Activated T-helper 1 cell treated with anti-CD3 and anti-CD28 coated beads, Interleukin-12 subunit alpha, Interleukin-12 subunit beta, Interleukin-2, Interleukin-4 antibody, amounts not matched to agents 30 ng/mL and 10 ng/mL and 1 ng/mL, durations not matched to agents 14 hours and 24 hours and 36 hours (primary cell): ENCODE data around the gene TACC3. TPM values are rescaled to one million over a fixed set of nuclear protein-coding genes. Genes with fewer than 3 reads are reported as not detected.

Experiments used
- DNase-seq: peaks from one replicate; pipeline ENCODE4 v3.0.0; 2021; ENCODE audit warnings: low spot score
- H3K27ac Mint-ChIP-seq: one replicate; pipeline ENCODE4 v1.8.0; 2021; ENCODE audit warnings: mild to moderate bottlenecking, mixed read lengths
- H3K27me3 Mint-ChIP-seq: one replicate; pipeline ENCODE4 v1.8.0; 2022; ENCODE audit warnings: mild to moderate bottlenecking, moderate library complexity, mixed read lengths; ENCODE audit not compliant: insufficient read depth
- H3K36me3 Mint-ChIP-seq: one replicate; pipeline ENCODE4 v1.8.0; 2021; ENCODE audit warnings: low read depth, mixed read lengths
- H3K4me1 Mint-ChIP-seq: one replicate; pipeline ENCODE4 v1.8.0; 2021; ENCODE audit warnings: low read depth, mixed read lengths
- H3K4me3 Mint-ChIP-seq: one replicate; pipeline ENCODE4 v1.8.0; 2021; ENCODE audit warnings: mild to moderate bottlenecking, moderate library complexity, mixed read lengths
- H3K9me3 Mint-ChIP-seq: one replicate; pipeline ENCODE4 v1.8.0; 2021; ENCODE audit warnings: mixed read lengths
- intact Hi-C: fragments of 100-400 bp; cut with micrococcal nuclease; formaldehyde crosslinking; loops from one replicate; pipeline ENCODE4 v1.15.1; 2024
- total RNA-seq: library from RNA; stranded (reverse); gene quantifications from 2 replicates; pipeline ENCODE4 v1.2.3, GENCODE V29; 2022

The TACC3 gene
- total RNA-seq, 1 donor from 2014 or later = 134 TPM

- intact Hi-C loops = no loop called here
- H3K9me3 Mint-ChIP-seq = no peaks in the 10 kb centered on the region
- peak overlapping the region; percentile 7 for H3K4me3 Mint-ChIP-seq
- no peak for DNase-seq
- H3K27ac Mint-ChIP-seq = no peak overlapping the region
- peaks cover 21% of the 10 kb centered on the region for H3K27me3 Mint-ChIP-seq
- no peaks in the 10 kb centered on the region for H3K36me3 Mint-ChIP-seq
- no peaks in the 10 kb centered on the region for H3K4me1 Mint-ChIP-seq
These were observed 44.2 kb downstream of the TACC3 start for GRCh38 chr4:1765409-1766072.

- no peaks in the 10 kb centered on the region for H3K4me1 Mint-ChIP-seq
- H3K27me3 Mint-ChIP-seq = peaks cover 21% of the 10 kb centered on the region
- H3K27ac Mint-ChIP-seq = no peak overlapping the region
- intact Hi-C loops = no loop called here
- no peak for DNase-seq
- H3K9me3 Mint-ChIP-seq = no peaks in the 10 kb centered on the region
- no peak overlapping the region for H3K4me3 Mint-ChIP-seq
- no peaks in the 10 kb centered on the region for H3K36me3 Mint-ChIP-seq
These were observed 45.1 kb downstream of the TACC3 start for GRCh38 chr4:1766106-1767060.

DNA sequence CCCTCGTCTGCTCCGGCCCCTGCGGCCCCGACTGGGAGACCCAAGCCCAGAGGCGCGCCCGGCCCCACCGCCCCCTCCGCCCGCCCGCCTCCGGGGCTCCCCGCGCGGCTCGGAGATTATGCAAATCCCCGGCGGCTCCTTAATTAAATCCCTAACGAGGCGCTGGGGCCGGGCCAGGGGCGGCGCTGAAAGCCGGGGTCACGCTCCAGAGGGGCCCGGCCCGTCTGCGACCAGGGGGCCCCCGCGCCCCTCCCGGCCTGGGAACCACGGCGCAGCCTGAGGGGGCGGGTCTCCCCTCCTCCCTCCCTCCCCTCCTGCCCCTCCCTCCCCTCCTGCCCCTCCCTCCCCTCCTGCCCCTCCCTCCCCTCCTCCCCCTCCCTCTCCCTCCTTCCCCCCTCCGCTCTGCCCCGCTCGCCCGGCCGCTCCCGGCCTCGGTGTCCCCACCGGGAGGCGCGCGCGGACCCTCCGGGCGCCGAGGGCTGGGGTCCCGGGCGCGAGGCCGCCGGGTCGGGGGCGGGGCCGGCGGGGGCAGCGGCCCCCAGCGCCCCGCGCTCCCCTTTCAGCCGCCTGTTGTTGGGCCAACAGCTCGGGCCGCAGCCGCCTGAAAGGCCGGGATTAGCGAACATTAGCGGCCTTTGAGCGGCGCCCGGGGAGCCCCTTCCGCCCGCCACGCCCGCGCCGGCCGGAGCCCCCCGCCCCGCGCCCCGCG, 45.9 kb downstream of the TACC3 start:
- H3K9me3 Mint-ChIP-seq = no peaks in the 10 kb centered on the region
- H3K4me3 Mint-ChIP-seq = no peak overlapping the region
- H3K27me3 Mint-ChIP-seq = peaks cover 21% of the 10 kb centered on the region
- DNase-seq = no peak
- intact Hi-C loops = no loop called here
- no peaks in the 10 kb centered on the region for H3K4me1 Mint-ChIP-seq
- H3K36me3 Mint-ChIP-seq = no peaks in the 10 kb centered on the region
- H3K27ac Mint-ChIP-seq = no peak overlapping the region

DNA sequence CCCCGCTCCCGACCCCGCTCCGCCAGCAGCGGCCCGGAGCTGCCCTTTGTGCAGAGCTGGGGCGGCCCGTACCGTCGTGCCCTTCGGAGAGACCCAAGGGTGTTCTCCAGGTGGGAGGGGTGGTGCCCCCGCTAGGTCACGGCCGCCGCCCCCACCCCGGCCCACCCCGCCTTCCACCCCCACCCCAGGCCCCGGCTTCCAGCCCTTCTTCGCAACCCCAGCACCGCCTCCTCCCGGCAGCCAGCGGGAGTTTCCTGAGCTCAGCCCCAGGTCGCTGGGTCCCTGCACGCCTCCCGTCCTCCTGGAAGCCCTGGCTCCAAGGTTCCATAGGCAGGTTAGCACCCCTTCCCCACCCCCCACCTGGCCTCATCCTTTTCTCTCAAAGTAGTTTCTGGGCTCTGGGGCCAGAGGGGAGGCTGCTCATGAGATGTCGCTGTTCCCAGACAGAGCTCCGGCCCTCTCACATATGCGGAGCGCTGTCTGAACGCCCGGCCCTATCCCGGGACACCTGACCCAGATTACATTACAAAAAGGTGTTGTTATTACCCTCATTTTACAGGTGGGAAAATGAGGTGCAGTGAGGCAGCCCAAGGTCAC, 46.5 kb downstream of the TACC3 start:
- H3K27me3 Mint-ChIP-seq = peaks cover 21% of the 10 kb centered on the region
- H3K36me3 Mint-ChIP-seq = no peaks in the 10 kb centered on the region
- DNase-seq = peak; percentile 14
- H3K4me1 Mint-ChIP-seq = no peaks in the 10 kb centered on the region
- no peaks in the 10 kb centered on the region for H3K9me3 Mint-ChIP-seq
- intact Hi-C loops = no loop called here
- H3K27ac Mint-ChIP-seq = no peak overlapping the region
- peak overlapping the region; percentile 79 for H3K4me3 Mint-ChIP-seq

GRCh38 chr4:1768367-1769034, 47.2 kb downstream of the TACC3 start:
- Mint-ChIP-seq H3K9me3 (no peaks in the 10 kb centered on the region), H3K27ac (no peak overlapping the region), H3K27me3 (peaks cover 18% of the 10 kb centered on the region), H3K4me1 (no peaks in the 10 kb centered on the region), H3K36me3 (no peaks in the 10 kb centered on the region), H3K4me3 (peak overlapping the region; percentile 79)
- intact Hi-C loops = no loop called here
- no peak for DNase-seq

GRCh38 chr4:1769692-1770091, 48.4 kb downstream of the TACC3 start:
- H3K4me1 Mint-ChIP-seq = no peaks in the 10 kb centered on the region
- intact Hi-C loops = no loop called here
- no peak for DNase-seq
- H3K27ac Mint-ChIP-seq = no peak overlapping the region
- H3K9me3 Mint-ChIP-seq = no peaks in the 10 kb centered on the region
- no peaks in the 10 kb centered on the region for H3K36me3 Mint-ChIP-seq
- no peak overlapping the region for H3K4me3 Mint-ChIP-seq
- peaks cover 14% of the 10 kb centered on the region for H3K27me3 Mint-ChIP-seq

DNA sequence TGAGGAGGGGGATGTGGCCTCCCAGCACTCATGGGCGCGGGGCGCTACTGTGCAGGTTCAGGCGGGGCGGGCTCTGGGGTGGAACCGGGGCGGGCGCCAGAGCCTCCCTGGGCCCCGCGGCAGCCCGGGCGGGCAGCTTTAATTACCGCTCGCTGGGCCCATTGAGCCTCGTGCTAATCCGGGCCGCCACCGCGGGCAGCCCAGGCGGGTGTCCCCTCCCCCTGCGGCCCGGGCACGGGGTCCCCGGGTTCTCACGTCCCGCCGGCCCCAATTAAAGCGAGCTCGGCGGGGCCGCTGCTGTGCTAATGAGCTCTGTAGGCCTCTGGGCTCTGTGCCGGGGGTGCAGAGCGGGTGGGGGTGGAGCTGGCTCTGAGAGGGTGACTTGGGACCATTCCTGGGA, 48.9 kb downstream of the TACC3 start:
- Mint-ChIP-seq H3K36me3 (no peaks in the 10 kb centered on the region), H3K9me3 (no peaks in the 10 kb centered on the region)

DNA sequence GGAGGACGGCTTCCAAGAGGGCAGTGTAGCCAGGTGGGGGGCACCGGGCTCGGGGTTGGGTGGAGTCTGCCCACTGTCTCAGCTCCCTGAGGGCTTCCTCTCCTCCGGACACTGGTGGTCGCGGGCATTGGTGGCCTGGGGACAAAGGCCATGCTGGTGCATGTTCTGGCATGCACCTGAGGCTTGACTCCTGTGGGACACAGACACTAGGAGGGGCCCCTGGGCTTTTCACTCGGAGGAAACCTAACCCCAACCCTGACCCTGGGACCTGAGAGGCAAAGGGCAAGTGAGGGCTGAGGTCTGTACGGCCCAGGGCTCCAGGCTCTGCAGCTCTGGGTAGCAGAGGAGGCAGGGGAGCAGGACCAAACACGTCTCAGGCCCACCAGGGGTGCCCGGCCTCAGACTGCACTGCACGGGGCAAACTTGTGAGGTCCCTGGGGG, 49.5 kb downstream of the TACC3 start:
- peaks cover 7% of the 10 kb centered on the region for H3K27me3 Mint-ChIP-seq
- intact Hi-C loops = no loop called here
- no peaks in the 10 kb centered on the region for H3K4me1 Mint-ChIP-seq
- no peaks in the 10 kb centered on the region for H3K9me3 Mint-ChIP-seq
- H3K27ac Mint-ChIP-seq = no peak overlapping the region
- no peak overlapping the region for H3K4me3 Mint-ChIP-seq
- no peak for DNase-seq
- H3K36me3 Mint-ChIP-seq = no peaks in the 10 kb centered on the region

More for the DNA sequence above, 48.9 kb downstream of the TACC3 start:
- intact Hi-C loops = no loop called here
- Mint-ChIP-seq H3K27me3 (peaks cover 10% of the 10 kb centered on the region), H3K27ac (no peak overlapping the region), H3K4me1 (no peaks in the 10 kb centered on the region), H3K4me3 (no peak overlapping the region)
- no peak for DNase-seq

GRCh38 chr4:1771555-1772305, 50.4 kb downstream of the TACC3 start:
- H3K27me3 Mint-ChIP-seq = peaks cover 7% of the 10 kb centered on the region

DNA sequence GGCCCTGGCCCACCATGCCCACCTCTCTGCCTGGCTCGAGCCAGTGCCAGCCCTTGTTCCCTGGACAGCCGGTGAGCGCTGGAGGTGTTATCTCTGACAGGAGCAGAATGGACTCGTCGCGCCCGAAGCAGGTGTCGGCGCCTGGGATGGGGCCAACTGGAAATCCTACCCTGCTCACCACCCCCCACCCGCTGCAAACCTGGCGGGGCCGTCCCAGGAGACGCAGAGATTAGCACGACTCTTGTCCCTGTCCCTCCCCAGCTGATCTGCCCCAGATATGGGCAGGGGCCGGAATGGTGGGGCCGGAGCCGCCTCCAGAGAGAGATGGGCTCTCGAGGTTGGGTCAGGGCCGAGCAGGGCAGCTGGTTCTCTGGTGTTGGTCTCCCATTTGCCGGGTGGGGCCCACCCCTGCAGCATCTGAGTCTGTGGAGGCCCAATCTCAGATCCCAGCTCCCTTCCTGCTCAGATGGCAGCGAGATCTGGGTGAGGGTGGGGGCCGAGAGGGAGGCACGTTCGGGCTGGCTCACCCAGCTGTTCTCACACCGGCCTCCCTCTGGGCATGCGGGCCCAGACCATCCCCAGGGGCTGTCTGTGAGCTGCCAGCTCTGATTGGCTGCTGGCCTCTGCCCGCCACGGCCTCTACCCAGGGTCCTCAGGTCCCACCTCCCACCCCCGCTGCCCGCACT, 51.7 kb downstream of the TACC3 start:
- Mint-ChIP-seq H3K27me3 (peaks cover 5% of the 10 kb centered on the region), H3K27ac (no peak overlapping the region), H3K4me3 (no peak overlapping the region), H3K4me1 (no peaks in the 10 kb centered on the region), H3K9me3 (no peaks in the 10 kb centered on the region), H3K36me3 (no peaks in the 10 kb centered on the region)
- intact Hi-C loops = no loop called here
- DNase-seq = no peak

More at GRCh38 chr4:1771555-1772305, 50.4 kb downstream of the TACC3 start:
- intact Hi-C loops = no loop called here
- Mint-ChIP-seq H3K9me3 (no peaks in the 10 kb centered on the region), H3K4me3 (no peak overlapping the region), H3K4me1 (no peaks in the 10 kb centered on the region), H3K36me3 (no peaks in the 10 kb centered on the region), H3K27ac (no peak overlapping the region)
- DNase-seq = no peak

DNA sequence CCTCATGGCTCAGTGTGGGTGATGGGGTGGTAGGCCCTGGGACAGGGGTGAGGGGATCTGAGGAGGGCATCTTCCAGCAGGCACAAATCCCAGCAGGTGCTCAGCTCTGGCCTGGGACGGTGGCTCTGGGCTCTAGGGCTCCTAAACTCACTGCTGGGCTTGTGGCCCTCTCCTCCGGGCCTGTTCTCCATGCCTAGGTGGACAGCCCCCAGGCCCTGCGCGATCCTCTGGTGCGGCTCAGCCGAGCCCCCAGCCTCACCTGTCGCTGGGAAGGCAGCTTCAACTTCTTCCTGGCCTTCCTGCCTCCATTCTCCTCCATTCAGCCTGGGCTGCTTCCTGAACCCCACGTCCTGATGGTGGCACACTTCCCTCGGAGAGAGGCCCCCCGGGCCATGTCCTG, 52.4 kb downstream of the TACC3 start:
- Mint-ChIP-seq H3K4me3 (no peak overlapping the region), H3K9me3 (no peaks in the 10 kb centered on the region), H3K36me3 (no peaks in the 10 kb centered on the region)

More for the DNA sequence above, 52.4 kb downstream of the TACC3 start:
- no peak overlapping the region for H3K27ac Mint-ChIP-seq
- H3K4me1 Mint-ChIP-seq = no peaks in the 10 kb centered on the region
- DNase-seq = no peak
- intact Hi-C loops = no loop called here
- H3K27me3 Mint-ChIP-seq = no peaks in the 10 kb centered on the region
